GM21381 (cell line): Measurements from ENCODE around the gene PLA2G4A.

Experiments
- ATAC-seq: cut with Tn5 transposase; IDR thresholded peaks from one replicate; pipeline ENCODE4 v1.9.1; 2021; ENCODE audit warnings: mild to moderate bottlenecking, moderate library complexity; ENCODE audit not compliant: unreplicated experiment

The PLA2G4A gene

GRCh38 chr1:186828611-186829454 lies at the start of gene PLA2G4A:
TSS of gene PLA2G4A (plus strand) at chr1:186828949. CDS start at chr1:186854355, 25,406 bp downstream.
- peak; percentile 75 for ATAC-seq

- no peak for ATAC-seq
These were observed 48.7 kb upstream of the PLA2G4A start for GRCh38 chr1:186780076-186780475.

GRCh38 chr1:186781730-186782129 lies 47.0 kb upstream of the PLA2G4A start:
- ATAC-seq, result no peak

GRCh38 chr1:186782791-186783190 lies 46.0 kb upstream of the PLA2G4A start:
- no peak for ATAC-seq

- ATAC-seq, result no peak
These were observed 45.6 kb upstream of the PLA2G4A start for GRCh38 chr1:186783193-186783592.

GRCh38 chr1:186785503-186785902 lies 43.2 kb upstream of the PLA2G4A start:
- no peak for ATAC-seq

GRCh38 chr1:186790101-186790500 lies 38.6 kb upstream of the PLA2G4A start:
- ATAC-seq, result no peak

- ATAC-seq, result peak; percentile 40
These were observed 35.7 kb upstream of the PLA2G4A start for GRCh38 chr1:186792870-186793581.

GRCh38 chr1:186793582-186793927 lies 35.2 kb upstream of the PLA2G4A start:
- ATAC-seq, result peak; percentile 67

- ATAC-seq, result no peak
These were observed 29.6 kb upstream of the PLA2G4A start for GRCh38 chr1:186798960-186799688.

- ATAC-seq, result peak; percentile 89
These were observed 29.1 kb upstream of the PLA2G4A start for GRCh38 chr1:186799689-186800054.

GRCh38 chr1:186802388-186802787 lies 26.4 kb upstream of the PLA2G4A start:
- ATAC-seq, result no peak

GRCh38 chr1:186804679-186805078 lies 24.1 kb upstream of the PLA2G4A start:
- no peak for ATAC-seq

GRCh38 chr1:186806477-186806876 lies 22.3 kb upstream of the PLA2G4A start:
- no peak for ATAC-seq

- ATAC-seq, result no peak
These were observed 21.6 kb upstream of the PLA2G4A start for GRCh38 chr1:186807163-186807562.

GRCh38 chr1:186811892-186812291 lies 16.9 kb upstream of the PLA2G4A start:
- no peak for ATAC-seq

GRCh38 chr1:186812570-186812969 lies 16.2 kb upstream of the PLA2G4A start:
- no peak for ATAC-seq

GRCh38 chr1:186813420-186813819 lies 15.3 kb upstream of the PLA2G4A start:
- no peak for ATAC-seq

- ATAC-seq, result peak; percentile 76
These were observed 9.6 kb upstream of the PLA2G4A start for GRCh38 chr1:186819126-186819525.

- peak; percentile 34 for ATAC-seq
These were observed 9.2 kb upstream of the PLA2G4A start for GRCh38 chr1:186819563-186819962.
